Fibroblast of lung (primary cell): ENCODE data around the gene POLE3. TPM values are rescaled to one million over a fixed set of nuclear protein-coding genes. Genes with fewer than 3 reads are reported as not detected.

ENCODE experiments used
- DNase-seq, 2 donors: peaks; one replicate each; pipeline versions ENCODE4 v3.0.0 to v3.0.0-alpha.2; 2010; ENCODE audit warnings: low read depth in 2 of 2
- H2AFZ ChIP-seq: 2 replicates; pipeline ENCODE4 v1.5.1; 2012; ENCODE audit warnings: low read length, control low read depth, inconsistent platforms
- H3K27ac ChIP-seq: 2 replicates; pipeline ENCODE4 v1.5.1; 2011; ENCODE audit warnings: low read length, control low read depth; ENCODE audit not compliant: insufficient read depth
- H3K27me3 ChIP-seq: 2 replicates; pipeline ENCODE4 v1.5.1; 2011; ENCODE audit warnings: mild to moderate bottlenecking, low read length; ENCODE audit not compliant: control insufficient read depth, insufficient read depth
- H3K36me3 ChIP-seq: 2 replicates; pipeline ENCODE4 v1.5.1; 2011; ENCODE audit warnings: low read length; ENCODE audit not compliant: control insufficient read depth, insufficient read depth
- H3K4me1 ChIP-seq: 2 replicates; pipeline ENCODE4 v1.5.1; 2011; ENCODE audit warnings: low read length; ENCODE audit not compliant: control insufficient read depth, insufficient read depth; ENCODE audit errors: extremely low read depth
- H3K4me2 ChIP-seq: 2 replicates; pipeline ENCODE4 v1.5.1; 2011; ENCODE audit warnings: low read length, control low read depth; ENCODE audit not compliant: insufficient read depth; ENCODE audit errors: extremely low read depth
- H3K4me3 ChIP-seq, 4 experiments: fragments of 200-600 bp in 1 of 4; sonication (generic) in 1 of 4; replicated peaks in 1 of 4; 2 replicates each; pipeline ENCODE4 v1.5.1; 2011 to 2016; ENCODE audit warnings: low read length in 4 of 4, low read depth in 3 of 4, mild to moderate bottlenecking in 3 of 4, control low read depth in 2 of 4, inconsistent platforms in 1 of 4, mixed read lengths in 1 of 4; ENCODE audit not compliant: insufficient read depth in 1 of 4; ENCODE audit errors: control extremely low read depth in 1 of 4
- H3K79me2 ChIP-seq: 2 replicates; pipeline ENCODE4 v1.5.1; 2012; ENCODE audit warnings: mild to moderate bottlenecking, low read length, inconsistent platforms; ENCODE audit not compliant: control insufficient read depth, insufficient read depth
- H3K9ac ChIP-seq: 2 replicates; pipeline ENCODE4 v1.5.1; 2011; ENCODE audit warnings: mild to moderate bottlenecking, low read length, control low read depth; ENCODE audit not compliant: insufficient read depth
- H3K9me3 ChIP-seq: 2 replicates; pipeline ENCODE4 v1.5.1; 2012; ENCODE audit warnings: low read depth, low read length; ENCODE audit not compliant: control insufficient read depth, insufficient read depth
- H4K20me1 ChIP-seq: 2 replicates; pipeline ENCODE4 v1.5.1; 2011; ENCODE audit warnings: low read length; ENCODE audit not compliant: control insufficient read depth, insufficient read depth; ENCODE audit errors: extremely low read depth
- EZH2 ChIP-seq: IDR thresholded peaks from 2 replicates; pipeline ENCODE4 v1.5.1; 2012; ENCODE audit warnings: low read length, control low read depth, mild to moderate bottlenecking; ENCODE audit errors: missing control alignments
- polyA plus RNA-seq, 2 donors: library from polyadenylated mRNA; depleted of rRNA in 1 of 2; stranded (reverse) in 1 of 2; unstranded in 1 of 2; fragments of >200 nt; gene quantifications; 2 replicates each; pipeline ENCODE4 v1.2.1, GENCODE V29; 2011 to 2012; ENCODE audit warnings: missing spikeins in 1 of 2
- total RNA-seq: library from RNA; depleted of rRNA; stranded (reverse); fragments of >200 nt; gene quantifications from 2 replicates; pipeline ENCODE4 v1.2.1, GENCODE V29; 2014
- TF ChIP-seq, protein P1 (sequence below), 2 donors: IDR thresholded peaks in 1 of 2; conservative IDR thresholded peaks in 1 of 2; 1 replicate in 1 of 2; 2 replicates in 1 of 2; pipeline ENCODE4 v1.5.1; 2011 to 2012; ENCODE audit warnings: low read length in 2 of 2, control low read depth in 1 of 2, inconsistent platforms in 1 of 2, low read depth in 1 of 2, mild to moderate bottlenecking in 1 of 2

The POLE3 gene
- total and polyA plus RNA-seq, 2 donors (not counting 1 experiment from before 2014, with no cell fraction given) = 17.3 to 45.9 TPM

DNA sequence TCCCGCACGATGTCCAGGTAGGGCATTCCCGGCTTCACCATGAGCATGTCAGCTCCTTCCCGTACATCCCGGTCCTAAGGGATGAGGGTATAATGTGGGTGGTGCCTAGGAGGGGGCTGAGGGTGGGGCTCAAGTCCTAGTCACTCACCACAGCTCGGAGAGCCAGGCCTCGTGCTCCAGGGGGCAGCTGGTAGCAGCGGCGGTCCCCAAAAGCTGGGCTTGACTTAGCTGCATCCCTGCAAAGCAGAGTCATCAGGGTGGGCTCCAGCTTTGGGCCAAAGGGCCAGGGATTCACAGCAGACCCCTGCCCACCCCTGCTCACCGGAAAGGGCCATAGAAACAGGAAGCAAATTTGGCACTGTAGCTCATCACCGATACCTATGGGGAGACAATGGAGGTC is 21.0 kb downstream of the POLE3 start:
- Histone ChIP-seq H3K4me2 (no peak overlapping the region), H2AFZ (no peak overlapping the region), H3K36me3 (peaks cover 14% of the 10 kb centered on the region), H3K9me3 (no peaks in the 10 kb centered on the region), H3K4me1 (no peaks in the 10 kb centered on the region), H4K20me1 (no peaks in the 10 kb centered on the region), H3K9ac (no peak overlapping the region), H3K27ac (no peak overlapping the region), H3K27me3 (no peaks in the 10 kb centered on the region), H3K79me2 (no peaks in the 10 kb centered on the region), H3K4me3 (no peak overlapping the region)
- TF ChIP-seq, protein P1, sequence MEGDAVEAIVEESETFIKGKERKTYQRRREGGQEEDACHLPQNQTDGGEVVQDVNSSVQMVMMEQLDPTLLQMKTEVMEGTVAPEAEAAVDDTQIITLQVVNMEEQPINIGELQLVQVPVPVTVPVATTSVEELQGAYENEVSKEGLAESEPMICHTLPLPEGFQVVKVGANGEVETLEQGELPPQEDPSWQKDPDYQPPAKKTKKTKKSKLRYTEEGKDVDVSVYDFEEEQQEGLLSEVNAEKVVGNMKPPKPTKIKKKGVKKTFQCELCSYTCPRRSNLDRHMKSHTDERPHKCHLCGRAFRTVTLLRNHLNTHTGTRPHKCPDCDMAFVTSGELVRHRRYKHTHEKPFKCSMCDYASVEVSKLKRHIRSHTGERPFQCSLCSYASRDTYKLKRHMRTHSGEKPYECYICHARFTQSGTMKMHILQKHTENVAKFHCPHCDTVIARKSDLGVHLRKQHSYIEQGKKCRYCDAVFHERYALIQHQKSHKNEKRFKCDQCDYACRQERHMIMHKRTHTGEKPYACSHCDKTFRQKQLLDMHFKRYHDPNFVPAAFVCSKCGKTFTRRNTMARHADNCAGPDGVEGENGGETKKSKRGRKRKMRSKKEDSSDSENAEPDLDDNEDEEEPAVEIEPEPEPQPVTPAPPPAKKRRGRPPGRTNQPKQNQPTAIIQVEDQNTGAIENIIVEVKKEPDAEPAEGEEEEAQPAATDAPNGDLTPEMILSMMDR (conservative IDR thresholded peaks at IDR 0.05 in 1 of 2, IDR thresholded peaks at IDR 0.05 in 1 of 2; ENCODE audit: low read depth in 1 of 2, low read length in 2 of 2) = no peak
- TF ChIP-seq EZH2 = no peak
- DNase-seq = no peak

- TF ChIP-seq, protein P1 (conservative IDR thresholded peaks at IDR 0.05 in 1 of 2, IDR thresholded peaks at IDR 0.05 in 1 of 2; ENCODE audit: low read depth in 1 of 2, low read length in 2 of 2) = no peak
- TF ChIP-seq EZH2 = no peak
- no peaks in the 10 kb centered on the region for H3K9me3 ChIP-seq
- no peaks in the 10 kb centered on the region for H4K20me1 ChIP-seq
These were observed 21.6 kb downstream of the POLE3 start for GRCh38 chr9:113388833-113389232.

GRCh38 chr9:113387560-113388230 is 22.8 kb downstream of the POLE3 start:
- Histone ChIP-seq H2AFZ (no peak overlapping the region), H3K4me2 (no peak overlapping the region), H3K36me3 (peaks cover 14% of the 10 kb centered on the region), H3K4me3 (no peak overlapping the region), H4K20me1 (no peaks in the 10 kb centered on the region), H3K4me1 (no peaks in the 10 kb centered on the region), H3K79me2 (no peaks in the 10 kb centered on the region), H3K9ac (no peak overlapping the region), H3K9me3 (no peaks in the 10 kb centered on the region), H3K27me3 (no peaks in the 10 kb centered on the region), H3K27ac (no peak overlapping the region)
- DNase-seq = no peak
- TF ChIP-seq, protein P1 (conservative IDR thresholded peaks at IDR 0.05 in 1 of 2, IDR thresholded peaks at IDR 0.05 in 1 of 2; ENCODE audit: low read depth in 1 of 2, low read length in 2 of 2) = no peak
- TF ChIP-seq EZH2 = no peak

More at GRCh38 chr9:113388833-113389232, 21.6 kb downstream of the POLE3 start:
- Histone ChIP-seq H3K27ac (no peak overlapping the region), H3K9ac (no peak overlapping the region), H3K4me3 (no peak overlapping the region), H3K36me3 (peaks cover 14% of the 10 kb centered on the region), H3K27me3 (no peaks in the 10 kb centered on the region), H2AFZ (no peak overlapping the region), H3K4me2 (no peak overlapping the region), H3K79me2 (no peaks in the 10 kb centered on the region), H3K4me1 (no peaks in the 10 kb centered on the region)
- no peak for DNase-seq
